H9 (cell line): Measurements from ENCODE around the gene MICAL2. TPM values are rescaled to one million over a fixed set of nuclear protein-coding genes. Genes with fewer than 3 reads are reported as not detected.

Source experiments
- DNase-seq: peaks from one replicate; pipeline ENCODE4 v3.0.0-alpha.2; 2017
- H2AFZ ChIP-seq: one replicate; pipeline ENCODE4 v1.6.1; 2013; ENCODE audit warnings: mild to moderate bottlenecking, low read length, control low read depth, moderate library complexity
- H2AK5ac ChIP-seq: 2 replicates; pipeline ENCODE4 v1.6.1; 2013; ENCODE audit warnings: low read length, control low read depth, mixed read lengths; ENCODE audit not compliant: insufficient read length
- H2BK120ac ChIP-seq: one replicate; pipeline ENCODE4 v1.6.1; 2013; ENCODE audit warnings: low read depth, mild to moderate bottlenecking, low read length, control low read depth, inconsistent platforms; ENCODE audit not compliant: poor library complexity, severe bottlenecking
- H2BK12ac ChIP-seq: 2 replicates; pipeline ENCODE4 v1.6.1; 2013; ENCODE audit warnings: low read length, control low read depth, mixed read lengths, low read depth; ENCODE audit not compliant: insufficient read length
- H2BK15ac ChIP-seq: 2 replicates; pipeline ENCODE4 v1.6.1; 2013; ENCODE audit warnings: low read depth, low read length, control low read depth
- H2BK20ac ChIP-seq: one replicate; pipeline ENCODE4 v1.6.1; 2013; ENCODE audit warnings: low read depth, mild to moderate bottlenecking, low read length, control low read depth, inconsistent platforms; ENCODE audit not compliant: poor library complexity, severe bottlenecking
- H2BK5ac ChIP-seq: 2 replicates; pipeline ENCODE4 v1.6.1; 2013; ENCODE audit warnings: low read length, control low read depth, mixed read lengths; ENCODE audit not compliant: insufficient read length
- H3K14ac ChIP-seq: 2 replicates; pipeline ENCODE4 v1.6.1; 2013; ENCODE audit warnings: low read length, control low read depth; ENCODE audit not compliant: insufficient read depth
- H3K18ac ChIP-seq: 2 replicates; pipeline ENCODE4 v1.6.1; 2013; ENCODE audit warnings: low read depth, mild to moderate bottlenecking, mixed read lengths, low read length, control low read depth; ENCODE audit not compliant: insufficient read length
- H3K23ac ChIP-seq: 2 replicates; pipeline ENCODE4 v1.6.1; 2013; ENCODE audit warnings: low read length, control low read depth, mixed read lengths, low read depth; ENCODE audit not compliant: insufficient read length
- H3K23me2 ChIP-seq: 2 replicates; pipeline ENCODE4 v1.6.1; 2013; ENCODE audit warnings: low read depth, mild to moderate bottlenecking, mixed read lengths, low read length, control low read depth; ENCODE audit not compliant: insufficient read length, poor library complexity, severe bottlenecking
- H3K27ac ChIP-seq: 2 replicates; pipeline ENCODE4 v1.5.1; 2013; ENCODE audit warnings: low read length, control low read depth, mixed read lengths, low read depth; ENCODE audit not compliant: insufficient read length
- H3K27me3 ChIP-seq: 2 replicates; pipeline ENCODE4 v1.6.1; 2013; ENCODE audit warnings: low read length, control low read depth, inconsistent platforms; ENCODE audit not compliant: insufficient read depth
- H3K4ac ChIP-seq: 2 replicates; pipeline ENCODE4 v1.6.1; 2013; ENCODE audit warnings: low read depth, mild to moderate bottlenecking, control low read depth, inconsistent platforms, low read length, moderate library complexity
- H3K4me1 ChIP-seq: 2 replicates; pipeline ENCODE4 v1.6.1; 2013; ENCODE audit warnings: low read length, control low read depth, inconsistent platforms; ENCODE audit not compliant: insufficient read depth
- H3K4me2 ChIP-seq: 2 replicates; pipeline ENCODE4 v1.6.1; 2013; ENCODE audit warnings: low read length, control low read depth, mixed read lengths; ENCODE audit not compliant: insufficient read length, insufficient read depth
- H3K56ac ChIP-seq: 2 replicates; pipeline ENCODE4 v1.6.1; 2013; ENCODE audit warnings: low read depth, mild to moderate bottlenecking, mixed read lengths, low read length, control low read depth; ENCODE audit not compliant: insufficient read length
- H3K79me1 ChIP-seq: 2 replicates; pipeline ENCODE4 v1.6.1; 2013; ENCODE audit warnings: low read depth, mild to moderate bottlenecking, moderate library complexity, low read length, control low read depth, inconsistent platforms; ENCODE audit not compliant: insufficient read depth, poor library complexity, severe bottlenecking
- H3K79me2 ChIP-seq: 2 replicates; pipeline ENCODE4 v1.6.1; 2013; ENCODE audit warnings: low read length, control low read depth, inconsistent platforms; ENCODE audit not compliant: insufficient read depth
- H3K9ac ChIP-seq: 2 replicates; pipeline ENCODE4 v1.6.1; 2013; ENCODE audit warnings: low read length, control low read depth, mixed read lengths; ENCODE audit not compliant: insufficient read length; ENCODE audit errors: extremely low read depth
- H3K9me3 ChIP-seq: one replicate; pipeline ENCODE4 v1.6.1; 2013; ENCODE audit warnings: low read depth, low read length, inconsistent platforms; ENCODE audit not compliant: control insufficient read depth
- H3T11ph ChIP-seq: one replicate; pipeline ENCODE4 v1.6.1; 2013; ENCODE audit warnings: mild to moderate bottlenecking, low read length, control low read depth, inconsistent platforms
- H4K20me1 ChIP-seq: one replicate; pipeline ENCODE4 v1.6.1; 2013; ENCODE audit not compliant: control insufficient read depth, insufficient read length, insufficient read depth
- H4K5ac ChIP-seq: 2 replicates; pipeline ENCODE4 v1.6.1; 2013; ENCODE audit warnings: low read depth, mild to moderate bottlenecking, mixed read lengths, low read length, control low read depth; ENCODE audit not compliant: insufficient read length
- H4K8ac ChIP-seq: replicated peaks from 2 replicates; pipeline ENCODE4 v1.6.1; 2013; ENCODE audit warnings: low read length, control low read depth, mixed read lengths, low read depth; ENCODE audit not compliant: insufficient read length
- H4K91ac ChIP-seq: 2 replicates; pipeline ENCODE4 v1.6.1; 2013; ENCODE audit warnings: low read depth, mild to moderate bottlenecking, moderate library complexity, mixed read lengths, low read length, control low read depth; ENCODE audit not compliant: insufficient read length
- H3K27ac Mint-ChIP-seq, 3 experiments: 2 replicates in 2 of 3; 3 replicates in 1 of 3; pipeline ENCODE4 v1.8.0; 2020 to 2021; ENCODE audit warnings: mixed read lengths in 3 of 3, mild to moderate bottlenecking in 1 of 3, moderate library complexity in 1 of 3
- H3K27me3 Mint-ChIP-seq: 2 replicates; pipeline ENCODE4 v1.8.0; 2021; ENCODE audit warnings: low read depth, mild to moderate bottlenecking, moderate library complexity, mixed read lengths
- H3K36me3 Mint-ChIP-seq, 3 experiments: 2 replicates in 2 of 3; 3 replicates in 1 of 3; pipeline ENCODE4 v1.8.0; 2020 to 2021; ENCODE audit warnings: low read depth in 3 of 3, mixed read lengths in 3 of 3; ENCODE audit not compliant: insufficient read depth in 1 of 3
- H3K4me1 Mint-ChIP-seq, 2 experiments: 2 replicates each; pipeline ENCODE4 v1.8.0; 2020; ENCODE audit warnings: mixed read lengths in 2 of 2
- H3K4me3 Mint-ChIP-seq, 2 experiments: 2 replicates in 1 of 2; 3 replicates in 1 of 2; pipeline ENCODE4 v1.8.0; 2020 to 2021; ENCODE audit warnings: mild to moderate bottlenecking in 2 of 2, mixed read lengths in 2 of 2, moderate library complexity in 1 of 2
- H3K9me3 Mint-ChIP-seq, 2 experiments: 2 replicates in 1 of 2; 3 replicates in 1 of 2; pipeline ENCODE4 v1.8.0; 2020; ENCODE audit warnings: mild to moderate bottlenecking in 2 of 2, mixed read lengths in 2 of 2, moderate library complexity in 1 of 2
- WGBS: extraction: QIAGEN DNeasy Blood & Tissue Kit; methylation state at CpG from one replicate; pipeline ENCODE4 v1.1.7; 2013; ENCODE audit warnings: missing lambda C conversion rate, low lambda C conversion rate, mixed read lengths; ENCODE audit not compliant: insufficient read length; ENCODE audit errors: extremely low coverage; 5-methylcytosine and 5-hydroxymethylcytosine counted together
- total RNA-seq: library from RNA; stranded (reverse); gene quantifications from 2 replicates; pipeline ENCODE4 v1.2.1, GENCODE V29; 2021
- TF ChIP-seq, protein P1 (sequence below): fragments of 200-600 bp; sonication (generic); conservative IDR thresholded peaks from 3 replicates; pipeline ENCODE4 v1.8.0; 2021; ENCODE audit warnings: antibody characterized with exemption, mild to moderate bottlenecking

MICAL2 gene
- total RNA-seq, 1 experiment from 2014 or later, result 4.7 TPM

DNA sequence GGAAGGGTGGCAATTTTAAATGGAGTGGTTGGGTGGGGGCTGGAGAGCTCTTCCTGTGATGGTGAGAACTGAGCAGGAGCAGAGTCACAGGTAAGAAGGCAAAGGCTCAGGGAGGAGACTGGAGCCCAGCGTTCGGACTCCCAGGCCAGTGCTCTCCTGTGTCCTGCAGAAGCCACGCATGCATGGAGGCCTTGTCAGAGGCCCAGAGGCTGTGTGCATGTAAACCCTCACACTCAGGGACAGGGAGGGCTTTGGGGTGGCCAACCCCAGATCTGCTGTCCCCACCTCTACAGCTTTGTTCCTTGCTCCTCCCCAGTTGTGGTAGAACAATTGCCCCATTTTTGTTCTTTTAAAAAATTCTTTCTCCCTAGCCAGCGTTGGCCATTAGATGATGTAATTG lies 136.6 kb downstream of the MICAL2 start:
- no peak overlapping the region for H2BK15ac ChIP-seq
- no peak overlapping the region for H2BK12ac ChIP-seq
- H3K23me2 ChIP-seq, result no peaks in the 10 kb centered on the region
- no CpG with 5 or more reads among the region's 4 CpGs for WGBS
- H2BK120ac ChIP-seq, result no peak overlapping the region
- no peak overlapping the region for H3K27ac Mint-ChIP-seq
- peaks cover 0 to 10% (median 0%) of the 10 kb centered on the region in 3 experiments; a peak in 2 of 7 replicates for H3K36me3 Mint-ChIP-seq
- no peak overlapping the region for H4K91ac ChIP-seq
- no peak overlapping the region for H3K4me2 ChIP-seq
- no peak overlapping the region for H3K14ac ChIP-seq
- no peak overlapping the region for H3K9ac ChIP-seq
- no peak for DNase-seq
- no peaks in the 10 kb centered on the region for H3K27me3 ChIP-seq
- no peak overlapping the region for H3K23ac ChIP-seq
- TF ChIP-seq, protein P1, sequence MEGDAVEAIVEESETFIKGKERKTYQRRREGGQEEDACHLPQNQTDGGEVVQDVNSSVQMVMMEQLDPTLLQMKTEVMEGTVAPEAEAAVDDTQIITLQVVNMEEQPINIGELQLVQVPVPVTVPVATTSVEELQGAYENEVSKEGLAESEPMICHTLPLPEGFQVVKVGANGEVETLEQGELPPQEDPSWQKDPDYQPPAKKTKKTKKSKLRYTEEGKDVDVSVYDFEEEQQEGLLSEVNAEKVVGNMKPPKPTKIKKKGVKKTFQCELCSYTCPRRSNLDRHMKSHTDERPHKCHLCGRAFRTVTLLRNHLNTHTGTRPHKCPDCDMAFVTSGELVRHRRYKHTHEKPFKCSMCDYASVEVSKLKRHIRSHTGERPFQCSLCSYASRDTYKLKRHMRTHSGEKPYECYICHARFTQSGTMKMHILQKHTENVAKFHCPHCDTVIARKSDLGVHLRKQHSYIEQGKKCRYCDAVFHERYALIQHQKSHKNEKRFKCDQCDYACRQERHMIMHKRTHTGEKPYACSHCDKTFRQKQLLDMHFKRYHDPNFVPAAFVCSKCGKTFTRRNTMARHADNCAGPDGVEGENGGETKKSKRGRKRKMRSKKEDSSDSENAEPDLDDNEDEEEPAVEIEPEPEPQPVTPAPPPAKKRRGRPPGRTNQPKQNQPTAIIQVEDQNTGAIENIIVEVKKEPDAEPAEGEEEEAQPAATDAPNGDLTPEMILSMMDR, result no peak
- no peak overlapping the region for H2BK20ac ChIP-seq
- H3K4me3 Mint-ChIP-seq, result no peak overlapping the region
- H2AFZ ChIP-seq, result no peak overlapping the region
- no peak overlapping the region for H4K5ac ChIP-seq
- no peaks in the 10 kb centered on the region for H3K79me2 ChIP-seq
- H3K4me1 Mint-ChIP-seq, result peaks cover 68 to 71% of the 10 kb centered on the region in 2 experiments
- no peak overlapping the region for H3T11ph ChIP-seq
- H3K27ac ChIP-seq, result no peak overlapping the region
- no peak overlapping the region for H3K18ac ChIP-seq
- no peaks in the 10 kb centered on the region for H3K9me3 ChIP-seq
- no peaks in the 10 kb centered on the region for H4K20me1 ChIP-seq
- peaks cover 6% of the 10 kb centered on the region for H3K27me3 Mint-ChIP-seq
- no peaks in the 10 kb centered on the region for H3K9me3 Mint-ChIP-seq
- peaks cover 8% of the 10 kb centered on the region; the same call in 1 of the 2 replicates for H3K4me1 ChIP-seq
- no peak overlapping the region for H3K56ac ChIP-seq
- no peak overlapping the region for H4K8ac ChIP-seq
- no peak overlapping the region for H2AK5ac ChIP-seq
- no peak overlapping the region for H3K4ac ChIP-seq
- H2BK5ac ChIP-seq, result no peak overlapping the region
- H3K79me1 ChIP-seq, result no peaks in the 10 kb centered on the region
